ENCODE measurements around the gene AMER1.
A peak's percentile ranks its signal among the peaks of the same experiment; 100 is the strongest.

The AMER1 gene

GRCh38 chrX:64182208-64182607 is 23.3 kb downstream of the AMER1 start:
- peaks cover 25% of the 10 kb centered on the region; the same call in 1 of the 2 replicates for H3K9me3 ChIP-seq (ENCODE audit: control insufficient read depth, insufficient read depth, low read depth, low read length)
- H3K27ac ChIP-seq (ENCODE audit: low read depth, low read length), result no peak overlapping the region
- H3K4me1 ChIP-seq (ENCODE audit: control insufficient read depth, insufficient read depth, low read length), result no peaks in the 10 kb centered on the region
- H3K36me3 ChIP-seq (ENCODE audit: control insufficient read depth, insufficient read depth, low read length), result peaks cover under 1% of the 10 kb centered on the region; the same call in 1 of the 2 replicates
- H3K27me3 ChIP-seq (ENCODE audit: control insufficient read depth, insufficient read depth, low read length), result no peaks in the 10 kb centered on the region
- H3K4me3 ChIP-seq (ENCODE audit: low read depth, low read length), result no peak overlapping the region
- no peak overlapping the region for H3K9ac ChIP-seq (ENCODE audit: low read length)

- Histone ChIP-seq H3K4me3 (ENCODE audit: low read depth, low read length) (no peak overlapping the region), H3K9me3 (ENCODE audit: control insufficient read depth, insufficient read depth, low read depth, low read length) (peaks cover 14% of the 10 kb centered on the region; the same call in 1 of the 2 replicates), H3K4me1 (ENCODE audit: control insufficient read depth, insufficient read depth, low read length) (no peaks in the 10 kb centered on the region), H3K9ac (ENCODE audit: low read length) (no peak overlapping the region), H3K27me3 (ENCODE audit: control insufficient read depth, insufficient read depth, low read length) (no peaks in the 10 kb centered on the region), H3K36me3 (ENCODE audit: control insufficient read depth, insufficient read depth, low read length) (no peaks in the 10 kb centered on the region), H3K27ac (ENCODE audit: low read depth, low read length) (no peak overlapping the region)
Measured at GRCh38 chrX:64176876-64177275, 28.6 kb downstream of the AMER1 start.

GRCh38 chrX:64169988-64170387 is 35.5 kb downstream of the AMER1 start:
- Histone ChIP-seq H3K4me1 (ENCODE audit: control insufficient read depth, insufficient read depth, low read length) (no peaks in the 10 kb centered on the region; the same call in 1 of the 2 replicates), H3K36me3 (ENCODE audit: control insufficient read depth, insufficient read depth, low read length) (no peaks in the 10 kb centered on the region), H3K4me3 (ENCODE audit: low read depth, low read length) (no peak overlapping the region), H3K27ac (ENCODE audit: low read depth, low read length) (no peak overlapping the region), H3K9me3 (ENCODE audit: control insufficient read depth, insufficient read depth, low read depth, low read length) (peaks cover 6% of the 10 kb centered on the region; the same call in 1 of the 2 replicates), H3K9ac (ENCODE audit: low read length) (no peak overlapping the region), H3K27me3 (ENCODE audit: control insufficient read depth, insufficient read depth, low read length) (no peaks in the 10 kb centered on the region)

GRCh38 chrX:64152857-64153256 is 52.7 kb downstream of the AMER1 start:
- Histone ChIP-seq H3K9me3 (ENCODE audit: control insufficient read depth, insufficient read depth, low read depth, low read length) (peaks cover 54% of the 10 kb centered on the region), H3K4me1 (ENCODE audit: control insufficient read depth, insufficient read depth, low read length) (peaks cover 9% of the 10 kb centered on the region; the same call in 1 of the 2 replicates), H3K9ac (ENCODE audit: low read length) (no peak overlapping the region), H3K36me3 (ENCODE audit: control insufficient read depth, insufficient read depth, low read length) (no peaks in the 10 kb centered on the region), H3K27me3 (ENCODE audit: control insufficient read depth, insufficient read depth, low read length) (no peaks in the 10 kb centered on the region), H3K4me3 (ENCODE audit: low read depth, low read length) (peak overlapping the region; percentile 28; the same call in 1 of the 2 replicates), H3K27ac (ENCODE audit: low read depth, low read length) (no peak overlapping the region; the same call in 1 of the 2 replicates)

GRCh38 chrX:64151911-64152310 is 53.6 kb downstream of the AMER1 start:
- no peaks in the 10 kb centered on the region for H3K27me3 ChIP-seq (ENCODE audit: control insufficient read depth, insufficient read depth, low read length)
- H3K9me3 ChIP-seq (ENCODE audit: control insufficient read depth, insufficient read depth, low read depth, low read length), result peaks cover 62% of the 10 kb centered on the region
- H3K36me3 ChIP-seq (ENCODE audit: control insufficient read depth, insufficient read depth, low read length), result no peaks in the 10 kb centered on the region
- H3K9ac ChIP-seq (ENCODE audit: low read length), result no peak overlapping the region
- peaks cover 9% of the 10 kb centered on the region; the same call in 1 of the 2 replicates for H3K4me1 ChIP-seq (ENCODE audit: control insufficient read depth, insufficient read depth, low read length)
- H3K27ac ChIP-seq (ENCODE audit: low read depth, low read length), result no peak overlapping the region
- no peak overlapping the region; the same call in 1 of the 2 replicates for H3K4me3 ChIP-seq (ENCODE audit: low read depth, low read length)

- no peaks in the 10 kb centered on the region for H3K27me3 ChIP-seq (ENCODE audit: control insufficient read depth, insufficient read depth, low read length)
- H3K27ac ChIP-seq (ENCODE audit: low read depth, low read length), result no peak overlapping the region
- H3K9me3 ChIP-seq (ENCODE audit: control insufficient read depth, insufficient read depth, low read depth, low read length), result peaks cover 66% of the 10 kb centered on the region
- no peak overlapping the region for H3K9ac ChIP-seq (ENCODE audit: low read length)
- no peak overlapping the region for H3K4me3 ChIP-seq (ENCODE audit: low read depth, low read length)
- H3K4me1 ChIP-seq (ENCODE audit: control insufficient read depth, insufficient read depth, low read length), result peaks cover 9% of the 10 kb centered on the region; the same call in 1 of the 2 replicates
- no peaks in the 10 kb centered on the region for H3K36me3 ChIP-seq (ENCODE audit: control insufficient read depth, insufficient read depth, low read length)
Measured at GRCh38 chrX:64150775-64151174, 54.7 kb downstream of the AMER1 start.

All from HUES6 (cell line).